PC-3 (cell line): ENCODE measurements around the gene FBF1. TPM values are rescaled to one million over a fixed set of nuclear protein-coding genes. Genes with fewer than 3 reads are reported as not detected.

Source experiments
- ATAC-seq: fragments of 200-7000 bp; cut with Tn5 transposase; 2 replicates; pipeline ENCODE4 v1.9.1; 2020; ENCODE audit warnings: mild to moderate bottlenecking, moderate library complexity
- BruUV-seq: library from RNA; stranded (reverse); fragments of 400-500 nt; replicated peaks from 2 replicates; lab custom pipeline; 2021; lab: Mats Ljungman, UMichigan
- CTCF ChIA-PET: fragments of 300-600 bp; sonication (Branson Sonifier 250); formaldehyde crosslinking; loops from one replicate; lab custom pipeline; 2022; ENCODE audit warnings: antibody characterized with exemption; lab: Charles Lee
- POLR2A ChIA-PET: fragments of 300-600 bp; sonication (Branson Sonifier 250); formaldehyde crosslinking; loops from one replicate; lab custom pipeline; 2022; ENCODE audit warnings: antibody characterized with exemption; ENCODE audit not compliant: unreplicated experiment; lab: Charles Lee
- DNase-seq: peaks from one replicate; pipeline ENCODE4 v3.0.0-alpha.2; 2015
- H2AFZ ChIP-seq: fragments of 300-600 bp; sonication (generic); 2 replicates; pipeline ENCODE4 v1.6.0; 2016; ENCODE audit warnings: antibody characterized with exemption, low read length
- H3F3A ChIP-seq: fragments of 300-600 bp; sonication (generic); one replicate; pipeline ENCODE4 v1.6.0; 2017; ENCODE audit warnings: antibody characterized with exemption, low read length, control low read depth, mild to moderate bottlenecking; ENCODE audit not compliant: unreplicated experiment
- H3K27ac ChIP-seq: fragments of 300-600 bp; sonication (generic); 2 replicates; pipeline ENCODE4 v1.5.1; 2016; ENCODE audit warnings: mild to moderate bottlenecking, low read length
- H3K27me3 ChIP-seq: fragments of 300-600 bp; sonication (generic); 2 replicates; pipeline ENCODE4 v1.6.1; 2016; ENCODE audit warnings: low read length, mixed read lengths
- H3K36me3 ChIP-seq: fragments of 300-600 bp; sonication (generic); 2 replicates; pipeline ENCODE4 v1.6.1; 2016; ENCODE audit warnings: low read depth, mixed run types, low read length, mixed read lengths
- H3K4me1 ChIP-seq: fragments of 300-600 bp; sonication (generic); 2 replicates; pipeline ENCODE4 v1.5.1; 2016; ENCODE audit warnings: low read length; ENCODE audit not compliant: insufficient read depth
- H3K4me2 ChIP-seq: fragments of 300-600 bp; sonication (generic); 2 replicates; pipeline ENCODE4 v1.6.0; 2016; ENCODE audit warnings: low read length
- H3K4me3 ChIP-seq: fragments of 300-600 bp; sonication (generic); 2 replicates; pipeline ENCODE4 v1.5.1; 2016; ENCODE audit warnings: mild to moderate bottlenecking, low read length, mixed read lengths
- H3K79me2 ChIP-seq: fragments of 300-600 bp; sonication (generic); 2 replicates; pipeline ENCODE4 v1.6.1; 2017; ENCODE audit warnings: low read length, mixed read lengths
- H3K9ac ChIP-seq: fragments of 300-600 bp; sonication (generic); 2 replicates; pipeline ENCODE4 v1.6.0; 2016; ENCODE audit warnings: mild to moderate bottlenecking, low read length
- H3K9me2 ChIP-seq: fragments of 300-600 bp; sonication (generic); replicated peaks from 2 replicates; pipeline ENCODE4 v1.6.1; 2016; ENCODE audit warnings: mixed run types, low read length, mixed read lengths
- H3K9me3 ChIP-seq: fragments of 300-600 bp; sonication (generic); 2 replicates; pipeline ENCODE4 v1.6.1; 2016; ENCODE audit warnings: low read length, mixed read lengths
- H4K20me1 ChIP-seq: fragments of 300-600 bp; sonication (generic); 2 replicates; pipeline ENCODE4 v1.6.1; 2016; ENCODE audit warnings: low read length, mixed read lengths
- CTCF ChIP-seq: fragments of 300-600 bp; sonication (generic); conservative IDR thresholded peaks from 2 replicates; pipeline ENCODE4 v1.5.1; 2017; ENCODE audit warnings: antibody characterized with exemption, low read depth, mild to moderate bottlenecking, low read length
- EZH2 ChIP-seq: fragments of 300-600 bp; sonication (generic); IDR thresholded peaks from one replicate; pipeline ENCODE4 v1.6.1; 2017; ENCODE audit warnings: antibody characterized with exemption, mild to moderate bottlenecking, low read length; ENCODE audit not compliant: unreplicated experiment
- EZH2phosphoT487 ChIP-seq: fragments of 300-600 bp; sonication (generic); IDR thresholded peaks from 2 replicates; pipeline ENCODE4 v1.6.1; 2018; ENCODE audit warnings: mild to moderate bottlenecking, antibody characterized with exemption, low read length, borderline replicate concordance
- intact Hi-C: fragments of 100-400 bp; cut with micrococcal nuclease; formaldehyde crosslinking; loops from 2 replicates; pipeline ENCODE4 v1.9.0; 2023
- total RNA-seq: library from RNA; depleted of rRNA; stranded (reverse); fragments of >200 nt; gene quantifications from 2 replicates; pipeline ENCODE4 v1.2.3, GENCODE V29; 2014

The FBF1 gene
- total RNA-seq, 1 experiment from 2014 or later: 39.2 TPM

DNA sequence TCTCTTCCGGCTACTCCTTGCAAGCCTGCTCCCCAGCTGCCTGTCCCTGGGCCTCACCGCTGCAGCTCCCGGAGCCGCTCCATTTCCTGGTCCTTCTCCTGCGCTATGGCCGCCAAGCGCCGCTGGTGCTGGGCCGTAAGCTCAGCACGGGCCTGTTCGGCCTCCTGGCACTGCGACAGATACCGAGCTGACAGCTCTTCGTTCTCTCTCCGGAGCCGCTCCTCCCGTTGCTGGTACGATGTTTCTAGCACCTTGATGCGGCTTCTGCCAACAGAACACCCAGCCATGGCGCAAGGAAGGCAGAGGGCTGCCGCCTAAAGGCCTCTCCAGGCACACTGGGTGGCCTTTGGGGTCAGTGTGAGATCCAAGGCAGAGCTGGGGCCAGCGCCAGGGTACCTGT is 21.2 kb downstream of the FBF1 start:
- Histone ChIP-seq H3K9me2 (no peaks in the 10 kb centered on the region), H3K4me1 (no peaks in the 10 kb centered on the region), H3K9me3 (no peaks in the 10 kb centered on the region), H3K27ac (no peak overlapping the region), H3K36me3 (no peaks in the 10 kb centered on the region; the same call in 1 of the 2 replicates), H4K20me1 (no peaks in the 10 kb centered on the region), H3K9ac (no peak overlapping the region), H3K4me3 (no peak overlapping the region), H3K79me2 (no peaks in the 10 kb centered on the region), H3K4me2 (no peak overlapping the region), H3F3A (no peaks in the 10 kb centered on the region), H3K27me3 (no peaks in the 10 kb centered on the region), H2AFZ (no peak overlapping the region)
- ChIA-PET CTCF (interaction anchor here (0.5 kb wide), 1 partner anchor 55 kb away, joined by 9 read pairs; no protein-coding TSS in a partner anchor), POLR2A (interaction anchor here (0.6 kb wide), 2 partner anchors 9 to 79 kb away, joined by 4 to 5 read pairs; no protein-coding TSS in a partner anchor)
- ATAC-seq: no peak
- no TSS peak for BruUV-seq
- TF ChIP-seq CTCF (no peak), EZH2 (no peak), EZH2phosphoT487 (no peak)
- intact Hi-C loops: no loop called here
- no peak for DNase-seq

- H3K4me3 ChIP-seq: no peak overlapping the region
- TF ChIP-seq EZH2phosphoT487: no peak
- ATAC-seq (no peak), DNase-seq (no peak)
- no peaks in the 10 kb centered on the region for H3F3A ChIP-seq
- no peaks in the 10 kb centered on the region; the same call in 1 of the 2 replicates for H3K36me3 ChIP-seq
- H3K9me3 ChIP-seq: no peaks in the 10 kb centered on the region
- no peaks in the 10 kb centered on the region for H3K9me2 ChIP-seq
- H3K27ac ChIP-seq: no peak overlapping the region
- no peak overlapping the region for H3K4me2 ChIP-seq
- POLR2A ChIA-PET: no interaction called here
- no peaks in the 10 kb centered on the region for H3K27me3 ChIP-seq
- no TSS peak for BruUV-seq
- H4K20me1 ChIP-seq: no peaks in the 10 kb centered on the region
- H3K9ac ChIP-seq: no peak overlapping the region
- intact Hi-C loops: no loop called here
- H2AFZ ChIP-seq: no peak overlapping the region
- H3K79me2 ChIP-seq: no peaks in the 10 kb centered on the region
- CTCF ChIA-PET: interaction anchor here (1.0 kb wide), 1 partner anchor 13 kb away, joined by 4 read pairs; no protein-coding TSS in a partner anchor
- no peaks in the 10 kb centered on the region for H3K4me1 ChIP-seq
These were observed 22.9 kb downstream of the FBF1 start for GRCh38 chr17:75917917-75918445.

GRCh38 chr17:75917141-75917916 is 23.5 kb downstream of the FBF1 start:
- H3F3A ChIP-seq: no peaks in the 10 kb centered on the region
- no peaks in the 10 kb centered on the region for H3K79me2 ChIP-seq
- no peaks in the 10 kb centered on the region for H3K9me2 ChIP-seq
- TF ChIP-seq EZH2 (no peak), CTCF (no peak), EZH2phosphoT487 (no peak)
- H3K9ac ChIP-seq: no peak overlapping the region
- no peaks in the 10 kb centered on the region for H3K27me3 ChIP-seq
- H3K4me1 ChIP-seq: no peaks in the 10 kb centered on the region
- ChIA-PET CTCF (interaction anchor here (0.6 kb wide), 1 partner anchor 12 kb away, joined by 3 read pairs; no protein-coding TSS in a partner anchor), POLR2A (no interaction called here)
- no peak overlapping the region for H2AFZ ChIP-seq
- H4K20me1 ChIP-seq: no peaks in the 10 kb centered on the region
- ATAC-seq (no peak), DNase-seq (no peak)
- H3K9me3 ChIP-seq: no peaks in the 10 kb centered on the region
- no TSS peak for BruUV-seq
- H3K4me3 ChIP-seq: no peak overlapping the region
- no peak overlapping the region for H3K4me2 ChIP-seq
- H3K27ac ChIP-seq: no peak overlapping the region
- no peaks in the 10 kb centered on the region; the same call in 1 of the 2 replicates for H3K36me3 ChIP-seq
- intact Hi-C loops: no loop called here
